K562 (cell line): ENCODE data around the gene DUSP10. TPM values are rescaled to one million over a fixed set of nuclear protein-coding genes. Genes with fewer than 3 reads are reported as not detected.

ENCODE experiments used
- BACH1 ChIP-seq: fragments of 200-800 bp; sonication (Bioruptor generic); IDR thresholded peaks from 2 replicates; pipeline ENCODE4 v1.6.1; 2016; ENCODE audit warnings: missing genetic modification characterization, missing compliant biosample characterization
- BCL6 ChIP-seq: fragments of 250-450 bp; sonication (Bioruptor Pico); IDR thresholded peaks from 2 replicates; pipeline ENCODE4 v1.4.0; 2020
- BRF2 ChIP-seq: IDR thresholded peaks from 3 replicates; pipeline ENCODE4 v1.6.1; 2011; ENCODE audit warnings: borderline replicate concordance, mild to moderate bottlenecking; ENCODE audit not compliant: insufficient read length, insufficient read depth
- CEBPB ChIP-seq: fragments of 450-650 bp; IDR thresholded peaks from 2 replicates; pipeline ENCODE4 v1.6.1; 2016; ENCODE audit warnings: missing genetic modification characterization, missing compliant biosample characterization
- CHCHD3 ChIP-seq: fragments of 250-450 bp; sonication (Bioruptor Pico); IDR thresholded peaks from 2 replicates; pipeline ENCODE4 v2.1.2; 2022; ENCODE audit warnings: mild to moderate bottlenecking
- CXXC5 ChIP-seq: fragments of 250-450 bp; sonication (Bioruptor Pico); IDR thresholded peaks from 2 replicates; pipeline ENCODE4 v1.8.0; 2022; ENCODE audit warnings: inconsistent platforms, mild to moderate bottlenecking, moderate library complexity
- ELK3 ChIP-seq: fragments of 450-650 bp; formaldehyde crosslinking; IDR thresholded peaks from 2 replicates; pipeline ENCODE4 v1.4.0; 2020; ENCODE audit warnings: mild to moderate bottlenecking
- ETV5 ChIP-seq: sonication (generic); formaldehyde crosslinking; IDR thresholded peaks from 2 replicates; pipeline ENCODE4 v1.4.0; 2020; ENCODE audit warnings: low read depth, mild to moderate bottlenecking, missing genetic modification reagents
- HDAC1 ChIP-seq, 2 experiments: fragments of 450-650 bp; IDR thresholded peaks; 2 replicates each; pipeline ENCODE4 v1.6.1; 2016 to 2017; ENCODE audit warnings: inconsistent platforms in 1 of 2, mild to moderate bottlenecking in 1 of 2, moderate library complexity in 1 of 2
- MAZ ChIP-seq, 2 experiments: fragments of 450-650 bp in 1 of 2; sonication (generic) in 1 of 2; formaldehyde crosslinking; IDR thresholded peaks in 1 of 2; conservative IDR thresholded peaks in 1 of 2; 2 replicates each; pipeline versions ENCODE4 v1.4.0 to v1.5.0; 2020; ENCODE audit warnings: mild to moderate bottlenecking in 1 of 2, missing genetic modification reagents in 1 of 2
- NCOA6 ChIP-seq: fragments of 450-650 bp; IDR thresholded peaks from 2 replicates; pipeline ENCODE4 v1.6.1; 2017; ENCODE audit warnings: mild to moderate bottlenecking
- NFE2 ChIP-seq: IDR thresholded peaks from 2 replicates; pipeline ENCODE4 v1.6.1; 2014; ENCODE audit warnings: antibody characterized with exemption, low read depth
- POLR3G ChIP-seq: IDR thresholded peaks from 2 replicates; pipeline ENCODE4 v1.6.1; 2011; ENCODE audit not compliant: insufficient read length, insufficient replicate concordance; ENCODE audit errors: extremely low read depth
- RBBP5 ChIP-seq: fragments of 200-600 bp; sonication (generic); IDR thresholded peaks from 2 replicates; pipeline ENCODE4 v1.6.1; 2012; ENCODE audit warnings: borderline replicate concordance, mild to moderate bottlenecking, low read length, control low read depth, inconsistent platforms; ENCODE audit not compliant: insufficient read depth, poor library complexity, severe bottlenecking
- RFX1 ChIP-seq: fragments of 450-650 bp; IDR thresholded peaks from 2 replicates; pipeline ENCODE4 v1.6.1; 2016; ENCODE audit warnings: mild to moderate bottlenecking, moderate library complexity
- RFX5 ChIP-seq: IDR thresholded peaks from 2 replicates; pipeline ENCODE4 v1.6.1; 2011; ENCODE audit warnings: low read depth, mild to moderate bottlenecking, improper control_type of control experiment, low read length
- SIX5 ChIP-seq, 2 experiments: IDR thresholded peaks; 2 replicates each; pipeline ENCODE4 v1.6.1; 2011; ENCODE audit warnings: low read length in 2 of 2, borderline replicate concordance in 1 of 2, low read depth in 1 of 2, mild to moderate bottlenecking in 1 of 2, moderate library complexity in 1 of 2; ENCODE audit not compliant: insufficient read depth in 1 of 2
- TEAD2 ChIP-seq: fragments of 450-650 bp; IDR thresholded peaks from 2 replicates; pipeline ENCODE4 v1.6.1; 2016; ENCODE audit warnings: missing genetic modification characterization, control low read depth, missing compliant biosample characterization
- ZBTB12 ChIP-seq: fragments of 250-450 bp; sonication (Bioruptor Pico); IDR thresholded peaks from 2 replicates; pipeline ENCODE4 v1.4.0; 2020
- ZBTB43 ChIP-seq: sonication (generic); formaldehyde crosslinking; IDR thresholded peaks from 2 replicates; pipeline ENCODE4 v1.8.0; 2023; ENCODE audit warnings: mild to moderate bottlenecking, missing genetic modification reagents
- ZNF239 ChIP-seq: fragments of 250-450 bp; sonication (Bioruptor Pico); IDR thresholded peaks from 2 replicates; pipeline ENCODE4 v1.4.0; 2020; ENCODE audit warnings: mild to moderate bottlenecking
- ZNF76 ChIP-seq: fragments of 250-450 bp; sonication (Bioruptor Pico); IDR thresholded peaks from 2 replicates; pipeline ENCODE4 v1.4.0; 2020; ENCODE audit warnings: mild to moderate bottlenecking, moderate library complexity, borderline replicate concordance
- ZNF785 ChIP-seq: fragments of 250-450 bp; sonication (Bioruptor Pico); IDR thresholded peaks from 2 replicates; pipeline ENCODE4 v1.4.0; 2020; ENCODE audit warnings: mild to moderate bottlenecking
- polyA plus RNA-seq, 8 experiments: library from polyadenylated mRNA; depleted of rRNA in 4 of 8; stranded (reverse) in 5 of 8; unstranded in 3 of 8; fragments of >200 nt; fragmentation: Nextera tagmentation in 2 of 8; fragmentation: Illumina TruSeq in 1 of 8; extraction: Ambion mirVana in 2 of 8; extraction: Trizol in 1 of 8; gene quantifications; 2 replicates each; pipeline versions ENCODE4 v1.2.1 to v1.2.3, GENCODE V29; 2011 to 2014; ENCODE audit warnings: inconsistent platforms in 1 of 8, missing spikeins in 1 of 8
- total RNA-seq, 7 experiments: library from RNA; depleted of rRNA in 6 of 7; stranded (reverse); fragments of >200 nt in 6 of 7; fragmentation: Illumina TruSeq in 2 of 7; extraction: Trizol in 2 of 7; gene quantifications; 2 replicates each; pipeline versions ENCODE4 v1.2.1 to v1.2.3, GENCODE V29; 2011 to 2021; ENCODE audit warnings: low replicate concordance in 1 of 7

DUSP10 gene
- total and polyA plus RNA-seq, 9 of the 15 experiments (the other 6 are each of a cell fraction or from before 2014, with no cell fraction given): 1.7 to 8.3 (median 6.1) TPM

- TF ChIP-seq SIX5 (IDR thresholded peaks at IDR 0.05; ENCODE audit: borderline replicate concordance in 1 of 2, insufficient read depth in 1 of 2, low read depth in 1 of 2, low read length in 2 of 2) (no peak), RFX1 (peak; percentile 54), TEAD2 (tag) (0 out of 2 replicates have a peak, but pooled peaks have one; percentile 26), POLR3G (no peak), NCOA6 (no peak), BCL6 (CRISPR knock-in tag) (no peak), RBBP5 (no peak), CXXC5 (peak; percentile 78), ETV5 (CRISPR knock-in tag) (0 out of 2 replicates have a peak, but pooled peaks have one; percentile 44), HDAC1 (IDR thresholded peaks at IDR 0.05) (no peak), MAZ (CRISPR knock-in tag; conservative IDR thresholded peaks at IDR 0.05 in 1 of 2, IDR thresholded peaks at IDR 0.05 in 1 of 2) (peak in 1 of 2 experiments; percentile 57; a peak in 2 of 4 replicates), CHCHD3 (no peak), RFX5 (no peak), ZNF76 (CRISPR knock-in tag) (no peak), ELK3 (CRISPR knock-in tag) (0 out of 2 replicates have a peak, but pooled peaks have one; percentile 49), ZBTB43 (CRISPR knock-in tag) (no peak), BACH1 (tag) (peak; percentile 82; the same call in 1 of the 2 replicates), ZBTB12 (CRISPR knock-in tag) (no peak), CEBPB (tag) (peak; percentile 64), ZNF785 (CRISPR knock-in tag) (no peak), BRF2 (no peak), ZNF239 (CRISPR knock-in tag) (peak; percentile 64), NFE2 (peak; percentile 72)
Measured at GRCh38 chr1:221723018-221723847, 18.7 kb downstream of the DUSP10 start (continued).
